NCI-H1694 (cell line): ENCODE measurements around the gene STEAP1B.

Experiments
- DNase-seq: peaks from one replicate; lab custom pipeline; 2025; lab: John Stamatoyannopoulos, UW

STEAP1B gene

DNA sequence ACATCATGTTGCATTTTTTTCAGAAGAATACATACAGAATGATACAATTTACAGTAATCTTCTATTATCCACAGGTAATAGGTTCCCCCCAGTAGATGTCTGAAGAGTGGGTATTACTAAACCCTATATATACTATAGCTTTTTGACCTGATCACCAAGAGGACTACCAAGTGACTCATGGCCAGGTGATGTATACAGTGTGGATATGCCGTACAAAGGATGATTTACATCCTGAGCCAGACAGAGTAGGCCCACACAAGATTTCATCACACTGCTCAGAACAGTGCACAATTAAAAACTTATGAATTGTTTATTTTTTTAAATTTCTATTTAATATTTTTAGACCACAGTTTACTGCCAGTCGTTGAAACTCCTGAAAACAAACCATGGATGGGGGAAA is 70.6 kb downstream of the STEAP1B start:
- no peak for DNase-seq

- DNase-seq, result no peak
Observed at GRCh38 chr7:22427855-22428254, 72.1 kb downstream of the STEAP1B start.

GRCh38 chr7:22427104-22427503 is 72.9 kb downstream of the STEAP1B start:
- DNase-seq, result no peak

DNA sequence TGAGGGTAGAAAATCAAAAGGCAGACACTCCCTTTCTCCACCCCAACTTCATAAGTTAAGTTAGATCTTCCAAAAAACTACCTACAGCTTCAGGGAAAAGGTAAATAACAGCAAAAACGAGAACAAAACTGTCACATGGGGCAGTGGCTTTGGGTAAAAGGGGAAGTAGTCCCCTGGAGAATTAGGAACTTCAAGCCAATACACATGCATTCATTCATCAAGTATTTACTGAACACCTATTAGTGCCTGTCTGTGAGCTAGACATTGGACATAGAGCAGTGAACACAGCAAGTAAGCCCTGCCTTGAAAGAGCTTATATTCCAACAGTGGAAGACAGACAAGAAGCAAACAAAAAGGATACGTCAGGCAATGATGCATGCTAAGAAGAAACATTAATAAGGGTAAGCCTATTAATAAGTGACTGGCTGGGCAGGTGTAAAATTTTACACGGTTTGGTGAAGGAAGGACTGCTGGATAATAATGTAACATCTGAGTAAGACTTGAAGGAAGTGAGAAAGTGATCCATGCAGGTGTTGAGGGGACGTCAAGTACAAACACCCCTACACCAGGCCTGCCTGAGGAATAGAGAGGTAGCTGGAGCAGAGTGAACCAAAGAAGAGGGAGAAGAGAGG is 73.4 kb downstream of the STEAP1B start:
- no peak for DNase-seq

- no peak for DNase-seq
Observed at GRCh38 chr7:22425361-22425760, 74.6 kb downstream of the STEAP1B start.

GRCh38 chr7:22422831-22423615 is 77.0 kb downstream of the STEAP1B start:
- DNase-seq, result no peak

- no peak for DNase-seq
Observed at GRCh38 chr7:22420973-22421635, 78.9 kb downstream of the STEAP1B start.

GRCh38 chr7:22420008-22420407 is 80.0 kb downstream of the STEAP1B start:
- DNase-seq, result no peak

DNA sequence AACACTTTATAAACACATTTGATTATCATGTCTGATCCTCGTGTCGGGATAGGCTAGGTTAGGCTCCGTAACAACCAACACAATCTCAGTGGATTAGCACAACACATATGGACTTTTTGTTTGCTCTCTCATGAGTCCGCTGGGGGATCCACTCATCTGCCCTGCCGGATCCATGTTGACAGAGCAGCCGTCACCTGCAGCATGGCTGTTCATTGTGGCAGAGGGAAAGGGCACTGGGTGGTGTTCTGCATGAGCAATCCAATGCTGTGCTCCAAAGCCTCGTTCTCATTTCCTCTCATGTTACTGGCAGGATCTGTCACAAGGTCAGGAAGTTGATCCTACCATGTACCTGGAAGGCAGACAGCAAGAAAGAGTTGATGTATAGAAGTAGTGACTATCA is 80.5 kb downstream of the STEAP1B start:
- DNase-seq, result no peak

DNA sequence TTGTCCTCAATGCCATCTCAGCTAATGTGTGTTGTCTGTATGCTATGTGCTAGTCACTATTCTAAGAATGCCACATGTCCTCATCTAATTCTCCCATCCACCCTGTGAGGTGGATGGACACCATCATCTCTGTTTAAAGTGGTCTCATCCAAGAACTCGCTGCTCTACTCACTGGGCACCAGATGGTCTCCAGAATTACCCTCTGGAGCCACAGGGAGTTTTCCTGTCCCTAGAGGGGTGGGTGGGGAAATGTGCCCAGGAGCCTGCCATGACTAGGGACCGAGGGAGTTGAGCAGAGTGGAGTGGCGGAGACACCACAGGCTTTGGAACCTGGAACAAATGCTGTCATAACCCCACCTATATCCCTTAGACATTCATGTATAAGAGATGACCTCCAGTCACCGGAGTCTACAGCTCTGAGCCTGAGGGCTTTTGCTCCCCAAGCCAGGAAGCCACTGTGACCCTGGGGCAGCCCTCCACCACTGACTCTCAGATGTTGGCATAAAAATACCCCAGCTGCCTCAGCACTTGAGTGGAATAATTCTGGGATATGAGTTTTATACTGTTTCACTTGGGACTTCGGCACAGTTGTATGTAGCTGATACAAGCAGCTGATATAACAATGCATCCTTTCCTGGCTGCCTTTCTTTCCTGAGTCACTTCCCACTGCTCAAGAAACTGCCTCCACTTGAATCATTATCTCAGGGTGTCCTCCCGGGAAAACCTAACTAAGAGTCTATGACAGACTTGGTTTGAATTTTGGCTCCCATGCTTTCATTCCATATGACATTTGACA is 81.5 kb downstream of the STEAP1B start:
- DNase-seq, result no peak

- DNase-seq, result no peak
Observed at GRCh38 chr7:22417841-22418240, 82.1 kb downstream of the STEAP1B start.

- no peak for DNase-seq
Observed at GRCh38 chr7:22417349-22417748, 82.6 kb downstream of the STEAP1B start.

DNA sequence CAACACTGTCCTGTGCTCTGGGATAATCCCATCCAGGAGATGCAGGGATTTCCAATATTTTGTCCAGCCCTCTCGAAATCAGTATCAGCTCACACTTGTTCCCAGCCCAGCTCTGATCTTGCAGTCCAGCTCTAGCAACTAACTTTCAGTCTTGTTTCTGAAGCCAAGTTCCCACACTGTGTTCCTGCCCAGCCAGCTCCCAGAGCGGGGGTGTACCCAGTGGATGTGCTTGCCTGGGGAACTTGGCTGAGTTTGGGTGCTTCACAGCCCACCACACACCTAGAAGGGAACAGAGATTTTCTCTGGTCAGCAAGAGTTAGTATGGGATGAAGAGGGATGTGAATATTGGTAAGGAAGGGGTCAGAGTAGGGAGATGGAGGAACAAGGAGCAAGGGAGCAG is 85.6 kb downstream of the STEAP1B start:
- no peak for DNase-seq

DNA sequence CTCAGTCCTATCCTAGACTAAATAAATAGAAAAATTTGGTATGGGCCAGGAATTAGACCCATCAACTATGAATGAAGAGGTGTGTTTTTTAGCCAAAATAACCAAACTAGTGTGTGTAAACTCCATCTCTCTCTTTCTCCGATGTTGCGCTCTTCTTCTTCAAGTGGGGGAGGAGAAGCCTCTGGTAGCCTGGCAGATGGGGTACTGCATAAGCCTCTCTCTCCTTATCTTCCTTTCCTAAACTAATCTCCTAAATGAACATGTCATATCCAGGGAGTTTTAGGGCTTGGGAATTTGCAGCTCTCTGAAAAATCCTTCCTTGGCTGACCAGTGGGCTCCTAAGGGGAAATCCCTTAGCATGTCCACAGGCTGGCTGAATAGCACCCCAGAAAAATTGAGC is 86.8 kb downstream of the STEAP1B start:
- no peak for DNase-seq

- no peak for DNase-seq
Observed at GRCh38 chr7:22411977-22412693, 87.9 kb downstream of the STEAP1B start.

- DNase-seq, result no peak
Observed at GRCh38 chr7:22406715-22407114, 93.3 kb downstream of the STEAP1B start.

DNA sequence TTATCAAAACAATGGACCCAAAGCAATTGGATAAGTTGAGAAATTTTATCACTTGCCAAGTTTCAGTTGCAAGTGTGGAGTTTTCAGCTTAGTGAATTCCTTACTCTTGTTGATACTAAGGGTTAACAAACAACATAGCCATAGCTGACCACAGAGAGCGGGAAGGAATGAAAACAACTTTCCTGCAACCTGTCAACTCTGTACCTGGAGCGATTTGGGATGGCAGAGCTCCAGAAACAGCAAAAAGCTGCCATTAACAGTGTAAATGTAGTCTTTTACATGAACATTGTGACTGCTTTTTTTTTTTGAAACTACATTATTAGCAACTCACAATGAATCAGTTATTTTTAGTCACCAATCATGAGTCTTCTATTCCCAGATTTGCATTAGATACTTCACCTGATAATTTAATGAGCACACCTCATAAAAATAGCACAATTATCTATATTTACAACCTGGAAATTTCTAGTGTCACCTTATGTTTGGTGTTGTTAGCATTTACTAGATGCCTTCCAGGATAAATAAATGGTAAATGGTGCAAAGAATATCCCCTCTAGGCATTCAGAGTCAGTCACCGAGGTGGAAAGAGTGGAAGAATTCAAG is 95.5 kb downstream of the STEAP1B start:
- DNase-seq, result no peak

DNA sequence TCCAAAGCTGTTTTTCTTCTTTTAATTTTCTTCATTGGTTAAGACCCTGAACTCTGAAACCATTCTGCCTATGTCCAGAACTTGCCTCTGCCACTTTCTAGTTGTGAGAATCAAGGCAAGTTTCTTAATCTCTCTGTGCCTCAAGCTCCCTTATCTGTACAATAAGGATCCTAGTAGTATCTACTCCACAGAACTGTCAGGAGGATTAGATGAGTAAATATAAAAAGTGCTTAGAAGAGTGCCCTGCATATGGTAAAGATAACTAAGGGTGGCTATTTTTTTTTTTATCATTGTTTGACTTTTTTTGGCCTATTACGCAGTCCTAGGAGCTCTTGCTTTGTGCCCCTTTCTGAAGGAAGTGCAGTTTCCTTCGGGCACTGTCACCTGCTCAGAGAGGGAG is 96.6 kb downstream of the STEAP1B start:
- DNase-seq, result no peak

GRCh38 chr7:22402250-22402649 is 97.7 kb downstream of the STEAP1B start:
- DNase-seq, result no peak

DNA sequence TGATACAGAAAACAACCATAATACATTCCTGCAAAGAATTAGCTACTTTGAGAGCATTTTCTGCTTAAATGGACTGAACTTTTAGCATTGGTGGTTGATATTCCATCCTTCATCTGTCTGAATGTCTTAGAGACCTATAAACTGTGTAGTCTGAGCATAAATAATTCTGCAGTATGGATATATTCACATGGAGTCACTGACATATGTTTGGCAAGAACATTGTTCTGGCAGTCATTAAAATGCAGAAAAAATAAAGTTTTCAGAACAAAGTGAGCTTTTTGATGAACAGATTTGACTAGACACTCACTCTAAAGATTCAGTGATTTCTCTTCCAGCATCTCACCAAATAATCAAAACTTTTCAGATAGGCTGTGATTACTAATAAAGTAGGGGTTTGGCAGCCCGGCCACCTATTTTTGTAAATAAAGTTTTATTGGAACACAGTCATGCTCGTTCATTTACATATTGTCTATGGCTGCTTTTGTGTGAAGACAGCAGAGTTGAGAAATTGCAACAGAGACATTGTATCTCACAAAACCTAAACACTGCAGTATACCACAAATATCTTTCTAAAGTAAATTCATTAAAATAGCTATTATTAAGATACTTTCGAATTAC is 98.9 kb downstream of the STEAP1B start:
- no peak for DNase-seq
